Measurements from ENCODE around the gene CLIC4. TPM values are rescaled to one million over a fixed set of nuclear protein-coding genes. Genes with fewer than 3 reads are reported as not detected.

Gene CLIC4
- total RNA-seq, 2 donors from 2014 or later, result 77.2 to 124 TPM

GRCh38 chr1:24865587-24865986 lies 120.3 kb downstream of the CLIC4 start:
- Histone ChIP-seq H3K4me1 (replicated peaks) (no peaks in the 10 kb centered on the region), H3K9me3 (no peaks in the 10 kb centered on the region), H3K27me3 (replicated peaks; ENCODE audit: insufficient read depth) (no peaks in the 10 kb centered on the region), H3K27ac (no peak overlapping the region), H3K36me3 (no peaks in the 10 kb centered on the region), H3K4me3 (no peak overlapping the region)
- no peak for DNase-seq (ENCODE audit: low spot score)
- intact Hi-C loops (cut with DNase I), result no loop called here
- WGBS, result 84% methylated on average over 3 of the region's 3 CpGs
- TF ChIP-seq POLR2A (IDR thresholded peaks at IDR 0.05), result no peak
- TF ChIP-seq POLR2AphosphoS5 (IDR thresholded peaks at IDR 0.05), result no peak
- no peak for TF ChIP-seq CTCF (IDR thresholded peaks at IDR 0.05)

GRCh38 chr1:24866211-24867083 lies 121.2 kb downstream of the CLIC4 start:
- no peaks in the 10 kb centered on the region for H3K9me3 ChIP-seq
- no peaks in the 10 kb centered on the region for H3K27me3 ChIP-seq (replicated peaks; ENCODE audit: insufficient read depth)
- no peak for DNase-seq (ENCODE audit: low spot score)
- WGBS, result 63% methylated on average over 17 of the region's 17 CpGs
- H3K4me1 ChIP-seq (replicated peaks), result no peaks in the 10 kb centered on the region
- intact Hi-C loops (cut with DNase I), result no loop called here
- no peak overlapping the region for H3K27ac ChIP-seq
- no peaks in the 10 kb centered on the region for H3K36me3 ChIP-seq
- H3K4me3 ChIP-seq, result no peak overlapping the region
- TF ChIP-seq CTCF (IDR thresholded peaks at IDR 0.05), result no peak

- WGBS, result 65% methylated on average over 18 of the region's 18 CpGs
- H3K4me3 ChIP-seq, result no peak overlapping the region
- no peak overlapping the region for H3K27ac ChIP-seq
- TF ChIP-seq POLR2A (IDR thresholded peaks at IDR 0.05), result no peak
- no peak for TF ChIP-seq POLR2AphosphoS5 (IDR thresholded peaks at IDR 0.05)
- TF ChIP-seq CTCF (IDR thresholded peaks at IDR 0.05), result no peak
- no peaks in the 10 kb centered on the region for H3K36me3 ChIP-seq
- no peaks in the 10 kb centered on the region for H3K9me3 ChIP-seq
- intact Hi-C loops (cut with DNase I), result no loop called here
- no peaks in the 10 kb centered on the region for H3K27me3 ChIP-seq (replicated peaks; ENCODE audit: insufficient read depth)
- no peaks in the 10 kb centered on the region for H3K4me1 ChIP-seq (replicated peaks)
- DNase-seq (ENCODE audit: low spot score), result no peak
Measured at GRCh38 chr1:24867084-24867870, 122.0 kb downstream of the CLIC4 start.

- no peak for TF ChIP-seq POLR2AphosphoS5 (IDR thresholded peaks at IDR 0.05)
- DNase-seq (ENCODE audit: low spot score), result no peak
- Histone ChIP-seq H3K4me3 (no peak overlapping the region), H3K9me3 (no peaks in the 10 kb centered on the region), H3K27me3 (replicated peaks; ENCODE audit: insufficient read depth) (no peaks in the 10 kb centered on the region), H3K36me3 (no peaks in the 10 kb centered on the region), H3K4me1 (replicated peaks) (no peaks in the 10 kb centered on the region), H3K27ac (no peak overlapping the region)
- WGBS, result 84% methylated on average over 22 of the region's 22 CpGs
- intact Hi-C loops (cut with DNase I), result no loop called here
Measured at GRCh38 chr1:24868016-24868875, 123.0 kb downstream of the CLIC4 start.
